Measurements from ENCODE around the gene IL16.
A peak's percentile ranks its signal among the peaks of the same experiment; 100 is the strongest.

IL16 gene

DNA sequence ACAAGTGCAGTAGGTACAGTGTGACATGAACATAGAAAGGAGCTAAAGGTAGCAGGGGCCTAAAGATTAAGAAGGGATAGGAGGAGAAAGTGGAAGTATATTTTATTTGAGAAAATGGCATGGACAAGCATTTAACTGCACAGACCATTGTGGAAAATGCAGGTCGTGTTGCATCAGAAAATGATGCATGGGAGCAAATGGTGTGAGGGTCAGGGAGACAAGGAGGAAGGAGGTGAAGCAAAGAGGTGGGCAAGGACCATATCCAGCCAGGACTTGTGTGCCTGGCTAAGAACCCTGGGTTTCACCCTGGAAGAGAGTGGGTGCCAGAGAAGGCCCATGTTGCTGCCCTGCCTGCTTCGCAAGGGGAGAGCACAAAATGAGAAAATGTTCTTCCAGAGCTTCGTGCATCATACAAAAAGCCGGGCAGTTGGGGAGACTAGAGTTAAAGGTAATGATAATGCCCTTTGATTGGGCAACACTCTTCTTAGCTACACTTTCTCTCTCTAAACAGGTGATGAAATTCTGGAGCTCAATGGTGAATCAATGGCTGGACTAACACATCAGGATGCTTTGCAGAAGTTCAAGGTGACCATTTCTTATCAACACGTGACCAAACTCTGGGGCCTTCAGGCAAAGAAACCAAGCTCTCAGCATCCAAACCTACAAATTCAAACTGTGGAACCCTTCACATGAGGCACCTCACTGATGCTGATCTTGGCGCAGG, 81.8 kb downstream of the IL16 start:
- DNase-seq: no peak

DNA sequence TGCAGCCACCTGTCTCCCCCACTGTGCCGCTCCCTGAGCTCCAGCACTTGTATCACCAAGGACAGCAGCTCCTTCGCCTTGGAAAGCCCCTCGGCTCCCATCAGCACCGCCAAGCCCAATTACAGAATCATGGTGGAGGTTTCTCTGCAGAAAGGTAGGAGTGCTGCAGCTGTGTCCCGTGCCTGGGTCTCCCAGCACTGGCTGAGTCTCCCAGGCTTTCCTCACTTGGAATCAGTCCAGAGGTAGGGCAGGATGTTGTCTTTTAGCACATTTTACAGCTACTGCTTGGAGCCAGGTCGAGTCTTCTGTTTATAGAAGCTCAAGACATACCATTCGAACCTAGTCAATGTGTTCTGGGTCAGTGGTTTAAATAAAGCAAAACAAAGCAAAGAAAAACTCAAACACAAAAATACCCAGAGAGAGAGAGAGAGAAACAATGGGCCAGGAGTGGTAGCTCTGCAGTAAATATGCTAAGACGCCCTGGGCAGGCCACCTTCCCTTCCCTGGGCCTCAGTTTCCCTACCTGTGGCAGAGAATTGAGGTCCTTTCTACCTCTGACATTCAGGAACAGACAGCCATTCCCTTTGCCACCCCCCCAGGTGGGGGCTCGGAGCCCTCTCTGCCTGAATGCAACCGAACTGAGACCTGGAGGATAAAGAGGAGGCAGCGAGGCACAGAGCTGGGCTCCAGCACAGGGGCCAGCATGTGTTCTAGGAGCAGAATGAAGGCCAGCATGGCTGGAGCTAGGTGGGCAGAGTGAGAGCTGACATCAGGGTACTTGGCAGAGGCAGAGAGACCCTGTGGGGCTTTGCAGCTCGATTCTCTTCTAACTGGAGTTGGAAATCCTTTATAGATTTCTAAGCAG, 83.2 kb downstream of the IL16 start:
- DNase-seq: no peak

DNA sequence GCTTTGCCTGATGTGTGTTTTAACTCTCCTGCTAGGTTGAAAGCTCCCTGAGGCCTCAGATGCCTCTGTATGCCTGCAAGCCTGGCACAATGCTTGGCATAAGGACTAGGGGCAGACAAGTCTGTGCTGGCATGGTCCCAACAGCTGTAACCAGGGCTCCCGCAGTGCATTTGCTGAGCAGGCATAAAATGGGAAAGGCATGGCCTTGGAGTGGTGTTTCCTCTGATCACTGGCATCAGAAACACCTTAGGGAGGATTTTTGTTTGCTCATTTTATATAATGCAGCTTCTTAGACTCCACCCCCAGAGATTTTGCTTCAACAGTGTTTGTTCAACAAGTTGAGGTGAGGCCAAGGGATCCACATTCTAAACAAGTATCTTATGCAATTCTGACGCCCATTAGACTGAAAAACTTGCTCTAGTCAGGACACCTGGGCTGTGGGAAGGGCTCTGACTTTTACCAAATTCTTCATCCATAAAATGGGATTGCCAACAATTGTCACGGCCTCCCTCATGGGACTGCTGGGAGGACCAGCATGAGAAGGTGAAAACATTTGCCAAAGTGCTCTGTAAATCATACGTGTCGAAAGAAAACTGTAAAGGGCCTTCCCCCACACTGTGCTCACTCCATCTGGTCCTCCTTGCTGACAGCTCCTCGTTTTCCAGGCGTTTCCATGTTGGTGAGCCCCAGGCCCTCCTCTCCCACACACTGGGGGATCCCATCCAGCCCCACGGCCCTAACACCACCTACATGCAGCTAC, 84.2 kb downstream of the IL16 start:
- DNase-seq: no peak

DNA sequence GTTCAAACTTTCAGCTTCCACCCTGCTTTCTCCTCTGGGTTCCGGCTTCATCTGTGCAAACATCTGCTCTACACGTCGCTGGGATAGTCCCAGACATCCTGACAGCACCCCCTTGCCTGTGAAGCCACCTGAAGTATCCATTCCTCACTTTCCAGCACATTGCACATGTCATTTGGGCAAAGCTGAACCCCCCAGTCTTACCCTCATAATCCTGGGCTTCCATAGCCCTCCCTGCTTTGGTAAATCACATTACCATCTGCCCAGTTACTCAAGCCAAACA, 84.7 kb downstream of the IL16 start:
- DNase-seq: no peak

DNA sequence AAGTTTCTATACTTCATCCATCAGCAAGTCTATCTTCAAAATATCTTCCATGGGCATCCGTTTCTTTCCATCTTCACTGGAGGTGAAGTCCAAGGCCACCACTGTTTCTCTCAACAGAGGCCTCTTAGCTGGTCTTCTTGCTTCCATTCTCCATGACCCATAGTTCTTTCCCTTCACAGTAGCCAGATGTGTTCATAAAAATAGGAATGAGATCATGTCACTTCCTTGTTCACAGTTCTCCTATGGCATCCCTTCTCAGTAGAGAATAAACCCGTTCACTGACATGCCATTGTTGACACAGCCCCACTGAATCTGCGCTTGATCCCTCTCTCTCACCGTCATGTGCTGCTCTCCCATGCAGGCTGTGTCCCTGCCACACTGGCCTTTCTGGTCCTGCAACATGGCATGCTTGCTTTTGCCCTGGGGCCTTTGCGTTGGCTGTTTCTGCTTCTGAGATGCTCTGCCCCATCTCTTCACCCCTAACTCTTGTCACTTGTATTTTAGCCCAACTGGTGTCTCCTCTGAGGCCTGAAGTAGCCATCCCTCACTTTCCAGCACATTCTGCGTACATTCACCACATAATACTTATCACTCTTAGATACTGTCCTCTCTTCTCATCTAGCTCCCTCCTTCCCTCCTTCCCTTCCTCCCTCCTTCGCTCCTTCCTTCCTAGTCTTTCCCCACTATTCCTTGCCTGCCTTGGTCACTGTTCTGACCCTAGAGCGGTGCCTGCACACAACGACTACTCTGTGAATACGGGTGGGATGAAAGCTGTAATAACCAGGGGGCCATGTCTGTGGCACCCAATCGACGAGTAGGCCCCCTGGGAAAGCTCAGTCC, 85.3 kb downstream of the IL16 start:
- no peak for DNase-seq

DNA sequence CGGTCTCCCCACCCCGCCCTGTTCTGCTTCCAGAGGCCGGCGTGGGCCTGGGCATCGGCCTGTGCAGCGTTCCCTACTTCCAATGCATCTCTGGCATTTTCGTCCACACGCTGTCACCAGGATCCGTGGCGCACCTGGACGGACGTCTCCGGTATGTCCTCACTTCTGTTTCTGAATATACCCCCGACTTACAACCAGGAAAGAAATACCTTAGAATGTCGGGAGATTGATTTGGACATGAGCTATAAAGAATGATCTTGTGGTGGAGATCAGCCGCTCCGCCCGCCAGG, 85.9 kb downstream of the IL16 start:
- no peak for DNase-seq

DNA sequence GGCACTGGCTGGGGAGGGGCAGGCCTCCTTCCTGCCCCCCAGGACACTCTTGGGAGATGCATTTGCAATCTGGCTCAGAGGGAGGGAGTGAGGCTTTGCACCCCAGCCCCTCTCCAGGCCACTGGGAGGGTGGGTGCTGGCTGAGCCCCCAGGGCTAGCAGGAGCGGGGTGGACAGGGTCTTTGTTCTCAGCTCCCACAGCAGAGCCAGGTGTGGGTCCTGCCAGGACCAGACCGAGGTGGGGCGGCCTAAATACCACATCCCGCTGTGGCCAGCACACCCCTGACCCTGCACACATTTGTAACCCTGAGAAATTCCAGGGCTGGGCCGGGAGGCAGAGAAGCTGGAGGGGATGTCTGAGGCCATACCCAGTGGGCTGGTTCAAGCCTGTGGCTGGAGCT, 86.2 kb downstream of the IL16 start:
- DNase-seq: no peak

DNA sequence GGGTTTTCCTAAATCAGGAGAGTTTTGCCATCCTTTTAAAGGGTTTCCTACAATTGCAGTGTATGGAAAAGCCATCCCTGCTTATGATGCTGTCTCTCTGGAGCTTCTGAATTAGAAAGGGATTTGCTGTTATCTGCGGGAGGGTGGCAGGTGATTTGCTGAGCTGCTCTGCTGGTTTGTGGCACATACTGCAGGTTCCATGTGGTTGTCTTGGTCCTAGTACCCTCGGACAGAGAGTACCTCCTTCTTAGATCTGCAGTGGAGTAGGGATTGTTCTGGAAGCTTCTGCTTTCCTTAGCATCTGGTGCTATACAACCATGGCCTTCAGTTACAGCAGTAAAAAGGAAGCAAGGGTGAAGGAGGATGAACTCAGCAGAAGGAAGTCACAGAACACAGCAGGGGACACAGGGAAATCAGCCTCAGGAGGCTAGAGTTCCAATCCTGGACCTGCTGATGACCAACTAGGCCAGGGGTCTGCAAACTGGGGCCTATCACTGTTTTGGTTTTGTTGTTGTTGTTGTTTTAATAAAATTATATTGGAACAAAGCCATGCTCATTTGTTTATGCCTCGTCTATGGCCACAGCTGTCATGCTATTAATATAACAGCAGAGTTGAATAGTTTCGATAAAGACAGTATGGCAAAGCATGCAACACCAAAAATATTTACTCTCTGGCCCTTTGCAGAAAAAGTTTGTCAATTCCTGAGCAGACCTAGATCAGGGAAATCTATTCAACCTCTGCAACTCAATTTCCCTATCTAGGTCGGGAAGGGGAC, 87.8 kb downstream of the IL16 start:
- DNase-seq: peak; percentile 30 to 50

DNA sequence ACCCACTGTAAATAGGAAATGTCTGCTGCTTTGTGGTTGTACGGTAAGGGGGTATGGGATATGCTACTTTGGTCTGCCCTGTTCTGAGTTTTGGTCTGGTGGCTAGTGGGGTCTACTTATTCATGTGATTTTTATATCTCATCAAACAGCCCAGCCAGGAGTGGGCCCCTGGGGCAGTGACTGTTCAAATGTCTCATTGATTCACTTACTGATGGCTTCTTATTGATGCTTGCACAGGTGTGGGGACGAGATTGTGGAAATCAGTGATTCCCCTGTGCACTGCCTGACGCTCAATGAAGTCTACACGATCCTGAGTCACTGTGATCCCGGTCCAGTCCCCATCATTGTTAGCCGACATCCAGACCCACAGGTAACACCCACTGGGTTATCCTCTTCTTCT, 88.8 kb downstream of the IL16 start:
- DNase-seq: no peak

DNA sequence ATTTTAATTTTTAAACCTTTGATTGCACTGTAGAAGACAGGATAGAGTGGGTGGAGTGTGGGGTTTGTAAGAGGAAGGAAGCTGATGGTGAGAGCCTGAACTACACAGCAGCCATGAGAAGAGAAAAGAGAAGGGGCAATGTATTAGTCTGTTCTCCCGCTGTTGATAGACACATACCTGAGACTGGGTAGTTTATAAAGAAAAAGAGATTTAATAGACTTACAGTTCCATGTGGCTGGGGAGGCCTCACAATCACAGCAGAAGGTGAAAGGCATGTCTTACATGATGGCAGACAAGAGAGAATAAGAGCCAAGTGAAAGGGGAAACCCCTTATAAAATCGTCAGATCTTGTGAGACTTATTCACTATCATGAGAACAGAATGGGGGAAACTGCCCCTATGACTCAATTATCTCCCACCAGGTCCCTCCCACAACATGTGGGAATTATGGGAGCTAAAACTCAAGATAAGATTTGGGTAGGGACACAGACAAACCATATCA, 90.0 kb downstream of the IL16 start:
- peak; percentile 65 to 73 for DNase-seq

DNA sequence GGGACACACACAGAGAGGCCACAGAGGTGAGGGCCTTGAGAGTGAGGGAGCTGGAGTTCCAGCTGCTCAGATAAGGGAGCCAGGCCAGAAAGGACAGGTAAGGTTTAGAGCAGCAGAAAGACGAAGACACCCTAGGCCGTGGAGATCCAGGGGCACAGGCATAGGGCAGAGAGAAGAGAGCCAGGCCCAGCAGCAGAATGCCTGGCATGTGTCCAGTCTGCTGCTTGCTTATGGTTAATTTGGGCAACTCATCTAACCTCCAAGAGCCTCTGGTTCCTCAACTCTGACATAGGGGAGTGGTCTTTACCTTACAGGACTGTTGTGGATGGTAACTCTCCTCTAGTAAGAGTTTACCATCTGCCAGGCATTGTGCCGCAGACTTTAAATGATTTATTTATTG, 91.4 kb downstream of the IL16 start:
- DNase-seq: no peak

DNA sequence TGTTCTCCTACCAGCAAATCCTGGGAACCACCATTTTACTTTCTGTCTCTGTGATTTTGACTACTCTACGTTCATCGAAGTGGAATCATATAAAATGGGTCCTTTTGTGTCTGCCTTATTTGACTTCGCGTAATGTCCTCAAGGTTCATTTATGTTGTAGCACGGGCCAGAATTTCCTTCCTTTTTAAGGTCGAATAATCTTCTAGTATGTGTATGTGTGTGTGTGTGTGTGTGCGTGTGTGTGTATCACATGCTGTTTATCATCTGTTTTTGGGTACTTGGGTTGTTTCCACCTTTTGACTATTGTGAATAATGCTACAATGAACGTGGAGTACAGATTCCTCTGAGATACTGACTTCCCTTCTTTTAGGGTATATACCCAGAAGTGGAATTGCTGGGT, 91.9 kb downstream of the IL16 start:
- no peak for DNase-seq

DNA sequence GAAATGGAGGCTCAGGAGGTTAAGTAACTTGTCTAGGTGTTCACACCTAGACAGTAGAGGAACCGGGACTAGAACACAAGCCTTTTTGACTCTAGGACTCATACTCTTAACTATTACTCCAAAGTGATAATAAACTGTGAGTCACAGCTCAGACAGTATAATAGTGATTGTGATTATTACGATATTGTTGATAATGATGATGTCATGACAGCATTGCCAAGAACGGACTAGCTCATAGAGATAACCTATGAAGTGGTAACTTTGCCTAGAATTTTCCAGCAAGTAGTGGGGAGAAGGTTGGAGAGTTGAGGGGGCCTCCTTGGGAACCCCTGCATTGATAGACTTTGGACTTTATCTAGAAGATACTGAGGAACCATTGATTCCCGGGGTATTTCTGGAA, 93.2 kb downstream of the IL16 start:
- no peak for DNase-seq

DNA sequence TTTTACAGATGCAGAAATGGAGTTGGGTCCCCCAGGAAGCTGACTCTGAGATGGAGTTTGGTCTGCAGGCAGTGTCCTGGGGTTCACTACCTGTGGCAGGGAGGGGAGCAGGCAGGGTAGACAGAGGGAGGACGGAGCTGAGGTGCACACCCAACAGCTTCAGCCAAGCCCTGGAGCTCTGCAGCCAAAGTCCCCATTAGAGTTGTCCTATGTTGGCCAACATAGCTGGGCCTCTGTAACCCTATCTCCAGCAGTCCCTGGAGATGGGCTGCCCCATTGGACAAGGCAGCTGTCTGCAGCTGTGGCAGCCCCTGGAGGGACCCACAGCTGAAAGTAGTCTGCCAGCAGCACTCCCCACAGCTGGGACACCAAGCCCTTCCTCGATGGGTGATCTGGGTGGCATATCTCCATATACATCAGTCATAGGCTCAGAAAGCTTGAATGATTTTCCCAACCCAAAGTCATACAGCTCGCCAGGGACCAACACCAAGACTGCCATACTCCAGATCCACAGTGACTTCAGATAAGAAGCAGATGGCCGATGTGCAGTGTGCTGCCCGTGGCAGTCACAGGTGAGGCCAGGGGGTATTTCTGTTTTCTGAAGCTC, 95.3 kb downstream of the IL16 start:
- no peak for DNase-seq

DNA sequence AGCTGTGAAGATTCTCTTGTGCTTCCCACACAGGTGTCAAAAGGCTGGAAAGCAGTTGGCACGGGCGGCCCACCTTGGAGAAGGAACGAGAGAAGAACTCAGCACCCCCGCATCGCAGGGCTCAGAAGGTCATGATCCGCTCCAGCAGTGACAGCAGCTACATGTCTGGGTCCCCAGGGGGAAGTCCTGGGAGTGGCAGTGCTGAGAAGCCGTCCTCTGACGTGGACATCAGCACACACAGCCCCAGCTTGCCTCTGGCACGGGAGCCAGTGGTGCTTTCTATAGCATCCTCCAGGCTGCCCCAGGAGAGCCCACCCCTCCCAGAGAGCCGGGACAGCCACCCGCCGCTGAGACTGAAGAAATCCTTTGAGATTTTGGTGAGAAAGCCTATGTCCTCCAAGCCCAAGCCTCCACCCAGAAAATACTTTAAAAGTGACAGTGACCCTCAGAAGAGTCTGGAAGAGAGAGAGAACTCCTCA, 95.9 kb downstream of the IL16 start:
- DNase-seq: no peak

DNA sequence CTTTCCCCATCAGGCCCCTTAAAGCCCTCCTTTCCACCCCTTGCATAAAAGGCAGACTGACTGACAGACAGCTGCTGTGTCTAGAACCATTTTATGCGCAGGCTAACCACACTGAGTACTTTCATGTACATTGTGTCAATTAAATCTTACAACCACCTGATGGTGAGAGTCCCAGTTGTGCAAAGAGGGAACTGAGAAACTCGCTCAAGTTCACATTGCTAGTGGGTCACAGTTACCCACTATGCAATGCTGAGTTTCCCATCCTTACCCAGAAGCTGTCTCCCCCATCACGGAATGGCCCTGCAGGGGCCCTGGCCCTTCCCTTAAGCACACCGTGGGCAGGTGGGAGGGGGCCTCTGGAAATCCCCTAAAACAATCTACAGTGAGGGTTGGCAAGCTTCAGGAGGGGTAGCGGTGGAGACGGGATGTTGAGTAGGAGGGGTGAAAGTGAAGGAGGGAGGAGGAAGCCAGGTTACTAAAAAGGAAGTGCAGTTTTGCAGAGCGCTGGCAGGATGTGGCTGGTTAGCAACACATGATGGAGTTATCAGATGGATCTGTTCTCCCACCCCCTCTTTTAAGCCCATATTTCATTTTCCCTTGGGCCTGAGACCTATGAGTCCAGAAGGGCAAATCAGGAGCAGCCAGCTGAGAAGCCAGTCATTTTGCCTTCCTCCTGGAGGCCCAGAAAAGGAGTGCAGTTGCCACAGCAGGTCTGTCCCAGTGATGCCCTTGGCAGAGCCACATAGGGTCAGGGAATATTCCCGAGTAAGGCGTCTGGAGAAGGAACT, 97.2 kb downstream of the IL16 start:
- DNase-seq: peak; percentile 90 to 93

DNA sequence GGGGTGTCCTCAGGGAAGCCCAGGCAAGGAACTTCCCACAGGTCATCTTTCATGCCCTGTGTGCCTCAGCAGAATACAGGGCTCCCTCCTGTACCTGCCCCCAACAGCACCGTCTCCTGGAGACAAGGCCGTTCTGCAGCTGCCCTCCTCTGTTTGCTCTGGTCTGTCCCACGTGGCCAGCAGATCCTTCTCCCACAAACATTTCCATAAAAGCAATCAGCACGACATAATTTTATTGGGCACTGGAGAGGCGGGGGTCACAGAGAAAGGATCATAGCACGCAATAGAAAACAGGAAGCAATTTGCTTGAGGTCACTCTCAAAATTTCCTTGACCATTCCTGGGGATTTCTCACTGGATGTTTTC, 97.8 kb downstream of the IL16 start:
- DNase-seq: no peak

DNA sequence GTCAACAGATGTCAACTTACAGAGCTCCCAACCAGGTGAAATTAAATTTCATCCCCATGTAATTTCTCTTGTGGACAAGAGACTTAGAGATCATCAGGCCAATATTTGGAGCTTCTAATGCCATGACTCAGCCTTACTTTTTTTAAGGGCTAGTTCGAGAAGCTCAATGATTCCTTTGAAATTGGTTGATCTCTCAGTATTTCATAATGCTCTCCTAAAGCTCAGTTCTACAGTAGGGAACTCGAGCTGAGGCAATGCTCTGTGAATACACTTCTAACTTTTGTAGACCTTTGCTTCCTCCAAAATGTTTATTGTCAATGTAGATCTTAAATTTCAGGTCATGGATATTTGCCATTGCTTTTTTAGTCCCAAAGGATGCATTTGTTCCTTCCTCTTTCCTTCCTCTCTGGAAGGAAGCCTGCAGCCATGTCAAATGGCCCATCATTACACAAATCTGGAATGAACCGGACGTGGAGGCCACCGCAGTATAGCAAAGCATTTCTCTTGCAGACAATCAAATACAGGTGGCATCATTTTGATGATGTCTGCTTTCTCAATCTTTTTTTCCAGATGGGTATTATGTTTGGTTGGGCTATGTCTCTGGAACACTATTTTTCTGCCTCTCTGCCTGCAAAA, 98.9 kb downstream of the IL16 start:
- DNase-seq: no peak

DNA sequence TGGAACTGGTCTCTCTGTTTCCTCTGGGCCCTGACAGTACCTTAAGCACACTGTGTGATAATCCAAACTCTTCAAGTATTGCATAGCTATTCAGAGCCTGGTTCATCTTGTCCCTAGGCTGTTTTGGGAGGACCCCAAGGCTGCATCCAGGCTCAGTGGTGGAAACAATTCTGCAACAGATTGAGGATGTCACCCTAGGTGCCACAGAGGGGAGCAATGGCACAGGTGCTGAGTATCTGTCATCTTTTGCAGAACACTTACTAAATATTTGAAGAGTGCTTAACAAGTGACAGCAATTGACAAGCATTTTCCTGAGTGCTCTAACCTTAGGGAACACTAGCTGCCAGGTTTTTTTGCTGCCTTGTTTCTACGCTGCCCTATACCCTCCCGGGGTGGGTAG, 99.5 kb downstream of the IL16 start:
- no peak for DNase-seq

DNA sequence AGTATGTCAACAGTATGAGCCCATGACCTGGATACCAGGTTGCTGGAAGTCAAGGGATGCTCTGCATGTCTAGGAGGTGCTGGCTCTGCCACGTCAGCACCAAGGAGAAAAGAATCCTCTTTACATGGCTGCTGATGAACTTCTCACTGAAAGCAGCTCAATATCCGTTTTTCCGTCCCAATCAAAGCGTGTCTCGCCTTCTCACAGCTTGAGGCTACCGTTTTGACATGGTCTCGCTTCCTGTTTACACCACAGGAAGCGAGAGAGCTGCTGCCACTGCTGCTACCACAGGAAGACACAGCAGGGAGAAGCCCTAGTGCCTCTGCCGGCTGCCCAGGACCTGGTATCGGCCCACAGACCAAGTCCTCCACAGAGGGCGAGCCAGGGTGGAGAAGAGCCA, 100.0 kb downstream of the IL16 start:
- peak; percentile 96 to 98 for DNase-seq
